OCI-LY1 (cell line): ENCODE results near the gene C9orf72.

Experiments used
- H2AFZ ChIP-seq: fragments of 200-600 bp; sonication (generic), shearing (Covaris generic); 2 replicates; pipeline ENCODE4 v1.6.0; 2014; ENCODE audit warnings: antibody characterized with exemption, mild to moderate bottlenecking, low read length
- H3F3A ChIP-seq: fragments of 200-600 bp; sonication (generic), shearing (Covaris generic); 2 replicates; pipeline ENCODE4 v1.6.0; 2014; ENCODE audit warnings: mild to moderate bottlenecking, antibody characterized with exemption, low read length, moderate library complexity; ENCODE audit not compliant: insufficient read depth
- H3K27ac ChIP-seq: fragments of 200-600 bp; sonication (generic); 2 replicates; pipeline ENCODE4 v1.5.1; 2014; ENCODE audit warnings: low read length, mixed run types, mild to moderate bottlenecking, low read depth; ENCODE audit not compliant: poor library complexity, severe bottlenecking
- H3K27me3 ChIP-seq: fragments of 200-600 bp; sonication (generic); 2 replicates; pipeline ENCODE4 v1.6.0; 2014; ENCODE audit warnings: antibody characterized with exemption, mild to moderate bottlenecking, low read length, moderate library complexity; ENCODE audit not compliant: insufficient read depth
- H3K36me3 ChIP-seq: fragments of 200-600 bp; sonication (generic); 2 replicates; pipeline ENCODE4 v1.6.1; 2014; ENCODE audit warnings: mild to moderate bottlenecking, antibody characterized with exemption, low read length, moderate library complexity, mixed read lengths; ENCODE audit not compliant: insufficient read depth
- H3K4me1 ChIP-seq: fragments of 200-600 bp; sonication (generic); 2 replicates; pipeline ENCODE4 v1.5.1; 2014; ENCODE audit warnings: mild to moderate bottlenecking, low read length, moderate library complexity; ENCODE audit not compliant: insufficient read depth, severe bottlenecking
- H3K4me2 ChIP-seq: fragments of 200-600 bp; sonication (generic), shearing (Covaris generic); 2 replicates; pipeline ENCODE4 v1.6.1; 2014; ENCODE audit warnings: low read length
- H3K4me3 ChIP-seq: fragments of 200-600 bp; sonication (generic); 2 replicates; pipeline ENCODE4 v1.5.1; 2014; ENCODE audit warnings: low read length, low read depth, mild to moderate bottlenecking, mixed read lengths; ENCODE audit not compliant: poor library complexity, severe bottlenecking
- H3K79me2 ChIP-seq: fragments of 200-600 bp; shearing (Covaris generic); 2 replicates; pipeline ENCODE4 v1.6.1; 2016; ENCODE audit warnings: mixed run types, low read length, mixed read lengths; ENCODE audit not compliant: insufficient read depth
- H3K9ac ChIP-seq: fragments of 200-600 bp; sonication (generic), shearing (Covaris generic); 2 replicates; pipeline ENCODE4 v1.6.1; 2014; ENCODE audit warnings: mild to moderate bottlenecking, low read length, mixed read lengths
- H3K9me2 ChIP-seq: fragments of 200-600 bp; sonication (generic), shearing (Covaris generic); 2 replicates; pipeline ENCODE4 v1.6.1; 2014; ENCODE audit warnings: low read depth, mild to moderate bottlenecking, low read length, mixed read lengths
- H3K9me3 ChIP-seq: fragments of 200-600 bp; shearing (Covaris generic); 2 replicates; pipeline ENCODE4 v1.6.1; 2014; ENCODE audit warnings: low read length, mixed read lengths
- H4K20me1 ChIP-seq: fragments of 200-600 bp; sonication (generic), shearing (Covaris generic); 2 replicates; pipeline ENCODE4 v1.6.0; 2016; ENCODE audit warnings: mild to moderate bottlenecking, low read length; ENCODE audit not compliant: insufficient read depth
- EZH2 ChIP-seq: fragments of 200-600 bp; sonication (generic), shearing (Covaris generic); IDR thresholded peaks from 2 replicates; pipeline ENCODE4 v1.8.0; 2017; ENCODE audit warnings: borderline replicate concordance, mixed run types, mild to moderate bottlenecking, antibody characterized with exemption, low read length, moderate library complexity, mixed read lengths
- TF ChIP-seq, protein P1 (sequence below): fragments of 200-600 bp; sonication (generic), shearing (Covaris generic); IDR thresholded peaks from 2 replicates; pipeline ENCODE4 v1.5.1; 2017; ENCODE audit warnings: mild to moderate bottlenecking, antibody characterized with exemption, low read length, moderate library complexity, mixed read lengths

The C9orf72 gene

DNA sequence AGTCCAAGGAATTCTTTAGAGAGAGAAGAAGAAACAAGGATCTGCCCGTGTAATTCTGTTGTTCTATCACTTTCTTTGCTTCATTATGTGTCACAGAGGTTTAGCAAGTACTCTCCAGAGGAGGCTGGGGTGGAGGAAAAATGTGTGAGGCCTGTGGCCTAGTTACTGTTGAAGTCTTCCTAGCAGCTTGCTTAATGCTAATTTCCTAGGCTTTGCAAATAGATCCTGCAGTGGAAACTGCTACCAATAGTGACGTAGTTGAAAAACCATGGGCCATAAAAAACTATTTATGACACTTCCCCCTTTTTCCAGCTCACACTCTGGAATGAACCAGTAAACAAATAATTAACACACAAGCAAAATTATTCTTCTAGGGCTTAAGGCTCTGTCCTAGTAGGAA, 27.0 kb upstream of the C9orf72 start:
- H3K9ac ChIP-seq, result no peak overlapping the region
- no peak overlapping the region for H3K4me3 ChIP-seq
- H3K4me1 ChIP-seq, result no peaks in the 10 kb centered on the region
- H3K4me2 ChIP-seq, result no peak overlapping the region
- no peak overlapping the region for H2AFZ ChIP-seq
- H3K79me2 ChIP-seq, result no peaks in the 10 kb centered on the region
- no peaks in the 10 kb centered on the region for H3K9me3 ChIP-seq
- no peaks in the 10 kb centered on the region for H3K36me3 ChIP-seq
- no peaks in the 10 kb centered on the region for H3K9me2 ChIP-seq
- no peak for TF ChIP-seq EZH2
- TF ChIP-seq, protein P1, sequence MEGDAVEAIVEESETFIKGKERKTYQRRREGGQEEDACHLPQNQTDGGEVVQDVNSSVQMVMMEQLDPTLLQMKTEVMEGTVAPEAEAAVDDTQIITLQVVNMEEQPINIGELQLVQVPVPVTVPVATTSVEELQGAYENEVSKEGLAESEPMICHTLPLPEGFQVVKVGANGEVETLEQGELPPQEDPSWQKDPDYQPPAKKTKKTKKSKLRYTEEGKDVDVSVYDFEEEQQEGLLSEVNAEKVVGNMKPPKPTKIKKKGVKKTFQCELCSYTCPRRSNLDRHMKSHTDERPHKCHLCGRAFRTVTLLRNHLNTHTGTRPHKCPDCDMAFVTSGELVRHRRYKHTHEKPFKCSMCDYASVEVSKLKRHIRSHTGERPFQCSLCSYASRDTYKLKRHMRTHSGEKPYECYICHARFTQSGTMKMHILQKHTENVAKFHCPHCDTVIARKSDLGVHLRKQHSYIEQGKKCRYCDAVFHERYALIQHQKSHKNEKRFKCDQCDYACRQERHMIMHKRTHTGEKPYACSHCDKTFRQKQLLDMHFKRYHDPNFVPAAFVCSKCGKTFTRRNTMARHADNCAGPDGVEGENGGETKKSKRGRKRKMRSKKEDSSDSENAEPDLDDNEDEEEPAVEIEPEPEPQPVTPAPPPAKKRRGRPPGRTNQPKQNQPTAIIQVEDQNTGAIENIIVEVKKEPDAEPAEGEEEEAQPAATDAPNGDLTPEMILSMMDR, result no peak
- no peak overlapping the region for H3K27ac ChIP-seq
- no peaks in the 10 kb centered on the region for H3F3A ChIP-seq
- H4K20me1 ChIP-seq, result no peaks in the 10 kb centered on the region
- H3K27me3 ChIP-seq, result peaks cover 4% of the 10 kb centered on the region; the same call in 1 of the 2 replicates

DNA sequence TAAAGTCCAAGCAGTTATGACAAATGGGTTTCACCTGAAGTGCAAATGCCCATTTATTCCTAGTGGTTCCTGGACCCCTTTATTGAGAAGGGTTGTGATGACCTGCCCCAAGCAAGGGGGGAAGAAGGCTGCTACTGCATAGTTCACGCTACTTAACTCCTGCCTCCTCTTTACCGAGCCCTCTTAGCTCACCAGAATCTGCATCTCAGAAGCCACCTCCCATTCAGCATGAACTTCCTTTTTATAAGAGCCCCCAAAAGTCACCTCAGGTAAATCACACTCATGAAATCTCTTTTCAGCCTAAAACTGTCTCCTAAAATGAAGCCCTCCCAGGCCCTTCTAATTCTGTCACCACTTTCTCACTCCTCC, 26.6 kb upstream of the C9orf72 start:
- Histone ChIP-seq H3K4me3 (no peak overlapping the region), H2AFZ (no peak overlapping the region), H3K79me2 (no peaks in the 10 kb centered on the region)

DNA sequence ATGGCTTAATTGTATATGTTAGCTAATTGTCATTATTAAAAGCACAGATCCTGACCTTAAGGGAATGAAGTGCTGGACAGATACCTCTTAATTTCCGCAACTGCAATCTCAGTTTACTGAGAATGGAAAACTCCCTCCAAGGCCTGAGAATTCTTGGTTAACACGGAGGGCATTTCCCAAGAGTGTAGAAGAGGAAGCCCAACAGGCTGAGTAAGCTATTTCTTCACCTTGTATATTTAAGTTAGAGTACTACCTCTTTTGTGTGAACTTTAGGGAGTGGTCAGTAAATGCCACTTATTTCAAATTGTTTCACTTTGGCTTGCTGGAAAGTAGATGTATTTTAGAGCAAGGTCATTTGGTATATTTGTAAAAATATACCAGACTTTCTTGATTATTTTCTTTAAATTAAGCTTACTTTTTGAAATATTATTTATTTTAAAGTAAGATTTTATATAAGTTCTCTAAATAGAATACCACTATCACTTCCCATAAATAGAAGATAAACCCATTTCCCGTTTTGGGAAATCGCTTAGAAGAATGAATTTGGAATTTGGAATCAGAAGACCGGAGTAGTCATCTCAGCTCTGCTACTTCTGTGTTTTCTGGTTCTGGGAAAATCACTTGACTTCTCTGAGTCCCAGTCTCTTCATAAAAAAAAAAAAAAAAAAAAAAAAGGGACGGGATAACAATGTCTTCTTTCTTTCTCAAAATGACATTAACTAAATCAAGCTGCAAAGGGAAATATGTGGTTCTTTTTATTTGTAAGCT, 26.0 kb upstream of the C9orf72 start:
- Histone ChIP-seq H3K9me2 (no peaks in the 10 kb centered on the region), H3K36me3 (no peaks in the 10 kb centered on the region), H3K9me3 (no peaks in the 10 kb centered on the region), H3K79me2 (no peaks in the 10 kb centered on the region), H3F3A (no peaks in the 10 kb centered on the region), H2AFZ (no peak overlapping the region), H3K4me2 (no peak overlapping the region), H3K9ac (no peak overlapping the region), H3K4me1 (no peaks in the 10 kb centered on the region), H3K4me3 (no peak overlapping the region), H3K27ac (no peak overlapping the region), H4K20me1 (no peaks in the 10 kb centered on the region), H3K27me3 (peaks cover 4% of the 10 kb centered on the region; the same call in 1 of the 2 replicates)
- TF ChIP-seq, protein P1, result no peak
- no peak for TF ChIP-seq EZH2

More for the DNA sequence above, 26.6 kb upstream of the C9orf72 start:
- Histone ChIP-seq H3K4me1 (no peaks in the 10 kb centered on the region), H3K9me2 (no peaks in the 10 kb centered on the region), H4K20me1 (no peaks in the 10 kb centered on the region), H3K9ac (no peak overlapping the region), H3K4me2 (no peak overlapping the region), H3K9me3 (no peaks in the 10 kb centered on the region), H3K36me3 (no peaks in the 10 kb centered on the region), H3K27me3 (peaks cover 4% of the 10 kb centered on the region; the same call in 1 of the 2 replicates), H3F3A (no peaks in the 10 kb centered on the region), H3K27ac (no peak overlapping the region)
- TF ChIP-seq, protein P1, result no peak
- no peak for TF ChIP-seq EZH2
